Measurements from ENCODE around the gene TMEM164. TPM values are rescaled to one million over a fixed set of nuclear protein-coding genes. Genes with fewer than 3 reads are reported as not detected.
A peak's percentile ranks its signal among the peaks of the same experiment; 100 is the strongest.
"Not testable (repeated sequence)": the region's sequence is repeated elsewhere in the genome, so short reads cannot be mapped to it uniquely, and the experiment has no call there.

TMEM164 gene
- 10 to 100 TPM; 18.2 to 22.3 TPM for total RNA-seq

- peaks cover 4% of the 10 kb centered on the region for H3K36me3 Mint-ChIP-seq
- POLR2A ChIA-PET: interaction anchor here (1.0 to 2.1 kb wide), 3 partner anchors 9 to 315 kb away, joined by 6 to 8 read pairs (median 7); partner anchors contain the start of gene AMMECR1
- H3K27me3 Mint-ChIP-seq: no peaks in the 10 kb centered on the region
- H3K27ac Mint-ChIP-seq: peak within 1 kb of the TSS; percentile 96
- H3K4me3 Mint-ChIP-seq: peak within 1 kb of the TSS; percentile 88
- H3K9me3 Mint-ChIP-seq: no peaks in the 10 kb centered on the region
- H3K4me1 Mint-ChIP-seq: peaks cover 19% of the 10 kb centered on the region
- DNase-seq (peak; percentile 80), ATAC-seq (ENCODE audit: low read depth) (peak; percentile 78)
These were observed at the start of gene TMEM164 for GRCh38 chrX:110002300-110003166. TSS of gene TMEM164 (plus strand) at chrX:110003114. CDS start at chrX:110003775, 661 bp downstream.

DNA sequence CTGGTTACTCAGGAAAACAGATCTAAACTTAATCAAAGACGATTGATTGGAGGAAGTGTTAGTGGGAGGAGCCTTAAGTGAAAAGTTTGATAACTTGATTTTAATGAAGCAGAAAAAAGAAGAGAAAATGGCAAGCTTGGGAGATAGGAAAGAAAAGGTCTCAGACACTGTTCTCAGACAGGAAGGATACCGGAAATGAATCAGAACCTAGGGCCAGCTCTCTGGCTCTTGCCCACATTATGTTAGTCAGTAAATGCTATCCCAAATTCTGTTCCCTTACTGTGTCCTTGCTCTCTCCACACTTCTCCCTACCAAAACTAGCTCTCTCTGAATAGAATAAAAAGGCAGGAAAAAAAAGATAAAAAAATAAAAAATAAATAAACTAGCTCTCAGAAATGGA is 48.6 kb upstream of the TMEM164 start:
- Mint-ChIP-seq H3K9me3 (peaks cover 3% of the 10 kb centered on the region), H3K4me3 (no peak overlapping the region), H3K36me3 (no peaks in the 10 kb centered on the region), H3K27ac (no peak overlapping the region), H3K27me3 (no peaks in the 10 kb centered on the region), H3K4me1 (peaks cover 15% of the 10 kb centered on the region)
- POLR2A ChIA-PET: no interaction called here
- DNase-seq (no peak), ATAC-seq (ENCODE audit: low read depth) (no peak)

GRCh38 chrX:109954955-109955354 is 48.0 kb upstream of the TMEM164 start:
- H3K9me3 Mint-ChIP-seq: peaks cover 3% of the 10 kb centered on the region
- POLR2A ChIA-PET: no interaction called here
- no peak overlapping the region for H3K4me3 Mint-ChIP-seq
- H3K4me1 Mint-ChIP-seq: peaks cover 17% of the 10 kb centered on the region
- ATAC-seq (ENCODE audit: low read depth) (no peak), DNase-seq (no peak)
- H3K36me3 Mint-ChIP-seq: no peaks in the 10 kb centered on the region
- H3K27ac Mint-ChIP-seq: no peak overlapping the region
- H3K27me3 Mint-ChIP-seq: no peaks in the 10 kb centered on the region

DNA sequence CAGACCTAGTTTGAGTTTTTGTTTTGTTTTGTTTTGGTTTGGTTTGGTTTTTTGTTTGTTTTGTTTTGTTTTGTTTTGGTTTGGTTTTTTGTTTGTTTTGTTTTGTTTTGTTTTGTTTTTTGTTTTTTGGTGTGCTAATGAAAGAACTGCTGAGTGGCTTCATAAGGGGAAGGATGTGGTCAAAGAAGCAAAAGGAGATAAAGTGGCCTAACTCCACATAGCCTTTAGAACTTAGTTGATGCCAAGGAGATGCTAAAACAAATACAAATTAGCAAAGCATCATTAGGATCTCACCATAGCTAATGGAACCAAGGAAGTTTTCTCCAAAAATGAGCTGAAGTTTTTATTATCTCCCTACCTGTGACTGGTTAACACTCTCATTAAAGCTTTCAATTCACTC is 44.6 kb upstream of the TMEM164 start:
- peaks cover 2% of the 10 kb centered on the region for H3K27me3 Mint-ChIP-seq
- H3K4me3 Mint-ChIP-seq: no peak overlapping the region
- DNase-seq: no peak
- H3K27ac Mint-ChIP-seq: peak overlapping the region; percentile 42
- H3K9me3 Mint-ChIP-seq: no peaks in the 10 kb centered on the region
- peaks cover 18% of the 10 kb centered on the region for H3K4me1 Mint-ChIP-seq
- no peak for ATAC-seq (ENCODE audit: low read depth)
- POLR2A ChIA-PET: no interaction called here
- no peaks in the 10 kb centered on the region for H3K36me3 Mint-ChIP-seq

DNA sequence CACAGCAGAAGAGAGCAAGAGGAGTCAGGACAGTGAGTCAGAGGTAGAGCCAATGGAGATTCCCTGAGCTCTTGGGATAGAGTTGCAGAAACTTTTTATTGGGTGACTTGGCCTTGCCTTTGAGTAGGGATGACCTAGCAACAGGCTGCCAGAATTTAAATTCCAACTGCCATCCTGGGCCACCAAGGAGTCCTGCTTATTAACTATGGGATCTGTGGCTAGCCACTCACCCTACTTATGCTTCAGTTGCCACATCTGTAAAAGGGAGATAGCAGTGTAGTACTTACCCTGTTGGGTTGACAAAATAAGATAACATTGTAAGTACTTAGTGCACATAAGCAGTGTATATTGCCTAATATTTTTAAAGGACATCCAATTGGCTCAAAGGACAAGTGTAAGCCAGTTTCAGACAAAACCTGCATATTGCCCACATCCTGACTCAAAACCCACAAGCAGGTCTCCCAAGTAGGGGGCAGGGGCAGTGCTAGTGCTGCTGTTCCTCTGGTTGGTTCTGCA is 43.5 kb upstream of the TMEM164 start:
- H3K9me3 Mint-ChIP-seq: no peaks in the 10 kb centered on the region
- H3K27me3 Mint-ChIP-seq: peaks cover 2% of the 10 kb centered on the region
- H3K4me1 Mint-ChIP-seq: peaks cover 16% of the 10 kb centered on the region
- no peak overlapping the region for H3K4me3 Mint-ChIP-seq
- DNase-seq: no peak
- POLR2A ChIA-PET: no interaction called here
- ATAC-seq (ENCODE audit: low read depth): no peak
- no peak overlapping the region for H3K27ac Mint-ChIP-seq
- H3K36me3 Mint-ChIP-seq: no peaks in the 10 kb centered on the region

- POLR2A ChIA-PET: no interaction called here
- Mint-ChIP-seq H3K4me3 (no peak overlapping the region), H3K9me3 (no peaks in the 10 kb centered on the region), H3K27me3 (peaks cover 2% of the 10 kb centered on the region), H3K36me3 (no peaks in the 10 kb centered on the region), H3K27ac (no peak overlapping the region), H3K4me1 (peaks cover 4% of the 10 kb centered on the region)
- no peak for ATAC-seq (ENCODE audit: low read depth)
- no peak for DNase-seq
These were observed 38.5 kb upstream of the TMEM164 start for GRCh38 chrX:109964390-109964789.

- ATAC-seq (ENCODE audit: low read depth) (no peak), DNase-seq (no peak)
- no peaks in the 10 kb centered on the region for H3K9me3 Mint-ChIP-seq
- H3K27me3 Mint-ChIP-seq: no peaks in the 10 kb centered on the region
- no peaks in the 10 kb centered on the region for H3K4me1 Mint-ChIP-seq
- H3K27ac Mint-ChIP-seq: no peak overlapping the region
- POLR2A ChIA-PET: no interaction called here
- H3K4me3 Mint-ChIP-seq: no peak overlapping the region
- H3K36me3 Mint-ChIP-seq: no peaks in the 10 kb centered on the region
These were observed 36.7 kb upstream of the TMEM164 start for GRCh38 chrX:109966246-109966645.

- no peaks in the 10 kb centered on the region for H3K9me3 Mint-ChIP-seq
- no peak for DNase-seq
- POLR2A ChIA-PET: no interaction called here
- H3K4me1 Mint-ChIP-seq: no peaks in the 10 kb centered on the region
- H3K27ac Mint-ChIP-seq: no peak overlapping the region
- H3K27me3 Mint-ChIP-seq: peaks cover 4% of the 10 kb centered on the region
- no peak overlapping the region for H3K4me3 Mint-ChIP-seq
- no peaks in the 10 kb centered on the region for H3K36me3 Mint-ChIP-seq
- no peak for ATAC-seq (ENCODE audit: low read depth)
These were observed 35.8 kb upstream of the TMEM164 start for GRCh38 chrX:109967156-109967555.

DNA sequence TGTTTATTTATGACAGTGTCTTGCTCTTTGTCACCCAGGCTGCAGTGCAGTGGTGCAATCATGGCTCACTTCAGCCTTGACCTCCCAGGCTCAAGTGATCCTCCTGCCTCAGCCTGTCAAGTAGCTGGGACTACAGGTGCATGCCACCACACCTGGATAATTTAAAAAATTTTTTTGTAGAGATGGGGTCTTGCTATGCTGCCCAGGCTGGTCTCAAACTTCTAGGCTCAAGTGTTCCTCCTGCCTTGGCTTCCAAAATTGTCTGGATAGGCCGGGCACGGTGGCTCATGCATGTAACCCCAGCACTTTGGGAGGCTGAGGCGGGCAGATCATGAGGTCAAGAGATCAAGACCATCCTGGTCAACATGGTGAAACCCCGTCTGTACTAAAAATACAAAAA is 32.1 kb upstream of the TMEM164 start:
- POLR2A ChIA-PET; H3K27me3 Mint-ChIP-seq; ATAC-seq (ENCODE audit: low read depth); H3K4me3 Mint-ChIP-seq; H3K9me3 Mint-ChIP-seq; DNase-seq; H3K36me3 Mint-ChIP-seq; H3K27ac Mint-ChIP-seq: not testable (repeated sequence)
- peaks cover 12% of the 10 kb centered on the region for H3K4me1 Mint-ChIP-seq

- peak overlapping the region; percentile 39 for H3K4me3 Mint-ChIP-seq
- H3K9me3 Mint-ChIP-seq: no peaks in the 10 kb centered on the region
- POLR2A ChIA-PET: no interaction called here
- DNase-seq (no peak), ATAC-seq (ENCODE audit: low read depth) (peak; percentile 80)
- peaks cover 10% of the 10 kb centered on the region for H3K27me3 Mint-ChIP-seq
- H3K4me1 Mint-ChIP-seq: peaks cover 16% of the 10 kb centered on the region
- H3K36me3 Mint-ChIP-seq: peaks cover 1% of the 10 kb centered on the region
- H3K27ac Mint-ChIP-seq: peak overlapping the region; percentile 7
These were observed 27.8 kb upstream of the TMEM164 start for GRCh38 chrX:109974906-109975655.

- H3K27me3 Mint-ChIP-seq; POLR2A ChIA-PET; H3K27ac Mint-ChIP-seq; DNase-seq; ATAC-seq (ENCODE audit: low read depth); H3K9me3 Mint-ChIP-seq; H3K4me3 Mint-ChIP-seq; H3K36me3 Mint-ChIP-seq: not testable (repeated sequence)
- peaks cover 12% of the 10 kb centered on the region for H3K4me1 Mint-ChIP-seq
These were observed 17.7 kb upstream of the TMEM164 start for GRCh38 chrX:109985210-109985609.

GRCh38 chrX:109987884-109988283 is 15.0 kb upstream of the TMEM164 start:
- no peaks in the 10 kb centered on the region for H3K9me3 Mint-ChIP-seq
- no peak overlapping the region for H3K27ac Mint-ChIP-seq
- peaks cover 26% of the 10 kb centered on the region for H3K4me1 Mint-ChIP-seq
- POLR2A ChIA-PET: interaction anchor here (0.7 kb wide), 1 partner anchor 101 kb away, joined by 3 read pairs; no protein-coding TSS in a partner anchor
- DNase-seq (no peak), ATAC-seq (ENCODE audit: low read depth) (no peak)
- H3K27me3 Mint-ChIP-seq: no peaks in the 10 kb centered on the region
- H3K4me3 Mint-ChIP-seq: no peak overlapping the region
- H3K36me3 Mint-ChIP-seq: no peaks in the 10 kb centered on the region

GRCh38 chrX:109990582-109991276 is 12.2 kb upstream of the TMEM164 start:
- DNase-seq (no peak), ATAC-seq (ENCODE audit: low read depth) (peak; percentile 60)
- Mint-ChIP-seq H3K9me3 (no peaks in the 10 kb centered on the region), H3K4me1 (peaks cover 32% of the 10 kb centered on the region), H3K4me3 (peak overlapping the region; percentile 56), H3K27ac (peak overlapping the region; percentile 70), H3K36me3 (no peaks in the 10 kb centered on the region), H3K27me3 (no peaks in the 10 kb centered on the region)
- POLR2A ChIA-PET: interaction anchor here (2.4 kb wide), 1 partner anchor 12 kb away, joined by 8 read pairs; the partner anchor contains the start of gene TMEM164

Data from activated naive CD8-positive, alpha-beta T cell treated with anti-CD3 and anti-CD28 coated beads, Interleukin-2, amount 10 ng/mL, durations not matched to agents 7 days and 5 days (primary cell).